NCI-H1436 (cell line): Measurements from ENCODE around the gene PCNX1.
"Not testable (repeated sequence)": the region's sequence is repeated elsewhere in the genome, so short reads cannot be mapped to it uniquely, and the experiment has no call there.

Experiments used
- DNase-seq: peaks from one replicate; lab custom pipeline; 2025; lab: John Stamatoyannopoulos, UW

The PCNX1 gene

DNA sequence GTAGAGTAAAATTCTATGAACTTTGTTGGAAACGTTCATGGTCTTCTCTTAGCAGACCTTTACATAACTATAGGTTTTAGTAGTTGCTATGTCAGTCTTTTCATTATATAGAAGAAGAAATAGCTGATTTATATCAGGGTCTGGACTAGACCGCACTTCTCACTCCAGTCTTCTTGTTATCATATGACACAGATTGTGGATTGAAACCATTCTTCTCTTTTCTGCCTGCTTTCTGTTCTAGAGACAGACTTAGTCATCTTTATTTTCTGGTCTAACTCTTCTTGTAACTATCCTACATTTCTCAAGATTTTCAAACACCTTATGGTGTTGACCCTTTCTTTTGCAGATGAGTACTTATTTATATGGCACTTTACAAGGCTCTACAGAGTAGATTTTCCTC lies 55.7 kb downstream of the PCNX1 start:
- DNase-seq = no peak

DNA sequence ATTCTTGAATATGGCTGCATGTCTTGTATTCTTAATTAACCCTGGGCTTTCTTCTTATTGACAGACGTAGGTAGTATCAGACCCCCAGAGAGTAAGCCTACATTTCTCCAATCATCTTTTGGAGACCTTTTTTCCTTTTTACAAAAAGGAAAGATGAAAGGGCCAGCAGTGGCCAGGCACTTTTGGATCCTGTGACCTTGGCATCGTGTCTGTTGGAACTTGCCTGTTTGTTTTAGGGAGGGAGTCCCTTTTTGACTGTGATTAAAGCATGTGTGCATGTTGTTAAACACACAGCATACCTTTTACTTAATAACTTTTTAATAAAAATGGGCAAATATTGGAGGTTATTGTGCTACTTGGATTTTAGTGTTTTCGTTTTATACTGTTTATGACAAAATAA lies 57.2 kb downstream of the PCNX1 start:
- no peak for DNase-seq

DNA sequence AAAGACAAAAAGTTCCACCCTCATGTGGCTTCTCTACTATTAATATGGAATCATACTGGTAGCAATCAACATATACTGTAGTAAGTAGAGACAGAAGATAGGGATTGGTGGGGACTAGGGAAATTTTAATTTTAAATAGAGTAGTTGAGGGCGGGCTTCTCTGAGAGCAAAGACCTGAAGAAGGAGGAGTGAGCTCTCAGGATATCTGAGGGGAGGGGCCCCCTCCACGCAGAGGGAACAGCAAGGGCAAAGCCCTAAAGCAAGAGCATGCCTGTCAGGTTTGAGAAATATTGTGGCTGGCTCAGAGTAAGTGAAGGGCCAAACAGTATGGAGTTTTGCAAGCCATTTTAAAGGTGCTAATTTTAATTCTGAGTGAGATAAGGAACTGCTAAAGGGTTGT lies 64.3 kb downstream of the PCNX1 start:
- DNase-seq = no peak

DNA sequence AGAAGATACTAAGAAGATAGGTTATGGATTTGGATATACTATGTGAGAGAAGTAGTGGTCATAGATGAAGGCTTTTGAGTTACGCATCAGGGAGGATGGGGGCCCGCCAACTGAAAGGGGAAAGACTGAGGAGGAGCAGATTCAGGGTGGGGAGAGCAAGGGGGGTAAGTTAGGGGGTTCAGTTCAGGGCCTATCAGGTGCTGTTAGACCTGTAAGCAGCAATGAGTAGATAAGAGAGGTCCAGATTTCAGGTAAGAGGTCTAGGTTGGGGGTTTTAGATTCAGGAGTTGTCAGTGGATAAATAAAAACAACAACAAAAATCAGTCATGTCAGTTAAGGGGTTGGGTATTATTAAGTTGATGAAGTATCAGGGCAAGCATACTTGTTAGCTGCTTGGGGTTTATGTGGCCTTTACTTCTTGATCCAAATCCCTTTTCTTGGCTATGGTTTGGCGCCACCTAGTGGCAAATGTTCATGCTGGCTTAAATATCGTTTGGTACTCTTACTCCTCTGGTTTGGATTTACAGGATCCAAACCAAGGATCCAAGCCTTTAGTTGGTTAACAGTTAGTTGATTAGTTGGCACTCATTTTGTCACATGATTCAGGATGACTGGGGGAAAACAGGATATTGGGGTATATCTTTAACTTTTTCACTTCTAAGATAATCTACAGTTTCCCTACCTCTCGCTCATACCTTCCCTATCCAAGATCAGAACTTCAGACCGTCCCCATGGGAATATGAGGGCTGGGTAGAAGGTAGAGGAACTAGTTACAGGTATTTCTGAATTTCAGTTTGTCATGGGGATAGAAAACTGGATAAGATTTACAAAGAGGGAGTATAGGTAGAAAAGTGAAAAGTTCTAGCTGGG lies 65.1 kb downstream of the PCNX1 start:
- DNase-seq = peak; percentile 70

DNA sequence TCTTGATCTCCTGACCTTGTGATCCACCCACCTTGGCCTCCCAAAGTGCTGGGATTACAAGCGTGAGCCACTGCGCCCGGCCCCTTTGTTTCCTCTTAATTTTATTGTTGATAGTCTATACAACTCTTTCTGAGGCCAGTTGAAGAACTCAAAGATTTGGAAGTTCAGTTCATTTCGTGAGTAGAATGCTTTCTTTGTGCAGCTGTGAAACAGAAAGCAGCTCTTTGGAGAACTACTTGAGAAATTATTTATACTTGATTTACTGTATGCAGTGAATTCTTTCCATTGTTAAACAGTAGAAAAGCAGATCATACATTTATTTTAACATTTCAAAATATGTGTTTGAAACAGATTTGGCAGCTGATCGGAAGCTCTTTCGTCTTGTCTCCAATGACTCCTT lies 69.3 kb downstream of the PCNX1 start:
- no peak for DNase-seq

DNA sequence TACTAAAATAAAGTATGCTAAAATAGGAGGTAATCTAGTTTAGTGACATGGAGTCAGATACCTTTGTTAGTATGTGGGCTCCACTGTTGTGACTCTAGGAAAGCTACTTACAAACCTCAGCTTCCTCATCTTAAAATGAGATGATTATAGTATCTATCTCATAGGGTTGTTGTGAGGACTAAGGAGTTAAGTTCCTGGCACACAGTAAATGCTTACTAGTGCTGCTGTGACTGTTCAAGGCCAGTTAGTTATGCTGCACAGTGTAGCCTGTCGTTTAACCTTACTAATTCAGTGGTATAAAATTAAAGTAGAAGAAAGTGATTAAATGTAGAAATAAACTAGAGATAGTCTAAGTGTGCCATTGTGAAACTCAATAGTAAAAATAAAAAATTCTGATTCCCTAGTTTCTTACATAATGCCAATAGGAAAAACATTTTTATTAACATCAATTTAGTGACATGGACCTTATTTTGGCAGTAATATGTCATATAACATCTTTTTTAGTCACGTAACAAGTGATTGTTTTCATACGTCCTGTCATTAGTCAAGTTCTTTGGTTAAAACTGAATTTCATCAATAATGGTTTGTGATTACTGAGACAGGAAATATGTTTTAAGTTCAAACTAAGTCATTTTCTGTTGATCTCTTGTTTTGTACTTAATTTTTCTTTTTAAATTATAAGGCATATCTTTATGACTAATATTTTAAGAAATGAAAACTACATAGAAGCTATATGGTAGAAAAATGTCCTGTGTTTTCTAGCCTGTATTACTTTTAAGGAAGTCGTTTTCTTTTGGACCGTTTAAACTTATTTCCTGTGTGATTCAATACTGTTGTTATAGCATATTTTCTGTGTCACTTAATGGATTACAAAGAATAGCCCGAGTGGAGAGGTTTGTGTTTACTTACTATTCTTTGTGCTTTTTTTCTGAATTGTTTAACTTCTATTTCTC lies 74.0 kb downstream of the PCNX1 start:
- no peak for DNase-seq

DNA sequence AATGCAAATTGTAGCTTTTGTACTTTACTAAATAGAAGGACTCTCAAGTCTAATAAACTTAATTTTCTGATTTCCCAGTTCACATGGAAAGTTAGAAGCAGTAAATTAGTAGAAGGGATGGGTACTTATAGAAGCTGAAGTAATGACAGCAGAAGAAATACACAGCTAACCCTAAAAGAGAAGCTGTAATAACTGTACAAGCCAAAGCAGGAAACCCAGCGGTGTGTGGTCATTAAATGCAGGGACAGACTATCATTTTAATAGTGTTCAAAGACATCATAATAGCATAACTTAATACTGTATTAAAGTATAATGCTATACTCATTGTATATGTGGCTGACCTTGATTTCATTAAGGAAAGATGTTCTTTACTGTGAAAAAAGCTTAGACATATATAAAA lies 74.9 kb downstream of the PCNX1 start:
- DNase-seq = no peak

DNA sequence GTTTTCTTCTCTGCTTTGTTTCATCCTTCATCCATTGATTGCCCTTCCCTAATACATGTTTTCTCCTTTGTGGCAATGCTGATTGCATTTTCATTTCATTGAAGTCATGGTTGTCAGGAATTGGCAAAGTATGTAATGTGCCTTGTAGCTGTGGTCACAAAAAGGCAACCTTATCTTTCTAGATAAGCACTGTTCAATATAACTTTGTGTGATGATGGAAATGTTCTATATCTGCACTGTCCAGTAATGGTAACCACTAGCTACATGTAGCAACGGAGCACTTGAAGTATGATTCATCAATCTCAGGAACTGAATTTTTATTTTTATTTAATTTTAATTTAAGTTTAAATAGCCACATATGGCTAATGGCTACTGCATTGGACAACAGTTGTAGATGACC lies 79.8 kb downstream of the PCNX1 start:
- no peak for DNase-seq

DNA sequence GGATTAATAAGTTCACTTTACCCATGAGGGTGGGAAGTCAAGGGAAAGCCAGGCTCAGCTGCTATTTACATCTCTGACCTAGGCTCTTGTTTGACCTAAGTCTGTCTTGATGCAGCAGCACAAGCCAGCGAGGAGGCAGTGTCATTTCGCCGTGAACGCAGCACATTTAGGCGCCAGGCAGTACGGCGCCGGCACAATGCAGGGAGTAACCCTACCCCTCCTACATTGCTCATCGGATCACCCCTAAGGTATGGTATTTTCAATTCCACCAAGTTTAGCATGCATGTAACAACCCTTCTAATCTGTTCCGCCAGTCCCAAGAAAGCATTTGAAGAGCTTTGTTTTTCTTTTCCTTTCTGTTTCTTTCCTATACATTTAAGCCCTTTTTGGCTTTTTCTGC lies 81.2 kb downstream of the PCNX1 start:
- no peak for DNase-seq

DNA sequence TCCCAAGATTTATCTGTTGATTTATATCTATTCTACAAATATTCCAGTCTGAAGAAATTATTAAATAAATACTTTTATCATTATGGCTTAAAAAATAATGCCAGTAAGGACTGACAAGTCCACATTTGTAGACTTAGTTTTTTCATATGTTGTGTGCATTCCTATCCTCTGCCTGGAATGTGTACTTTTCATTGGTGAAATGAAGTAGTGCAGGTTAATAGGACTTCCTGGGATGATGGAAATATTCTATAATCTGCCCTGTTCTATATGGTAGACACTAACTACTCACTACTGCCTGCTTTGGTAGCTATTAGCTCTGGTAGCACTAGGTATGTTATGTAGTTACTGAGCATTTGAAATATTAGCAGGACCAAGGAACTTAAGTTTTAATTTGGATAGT lies 86.7 kb downstream of the PCNX1 start:
- DNase-seq = no peak

DNA sequence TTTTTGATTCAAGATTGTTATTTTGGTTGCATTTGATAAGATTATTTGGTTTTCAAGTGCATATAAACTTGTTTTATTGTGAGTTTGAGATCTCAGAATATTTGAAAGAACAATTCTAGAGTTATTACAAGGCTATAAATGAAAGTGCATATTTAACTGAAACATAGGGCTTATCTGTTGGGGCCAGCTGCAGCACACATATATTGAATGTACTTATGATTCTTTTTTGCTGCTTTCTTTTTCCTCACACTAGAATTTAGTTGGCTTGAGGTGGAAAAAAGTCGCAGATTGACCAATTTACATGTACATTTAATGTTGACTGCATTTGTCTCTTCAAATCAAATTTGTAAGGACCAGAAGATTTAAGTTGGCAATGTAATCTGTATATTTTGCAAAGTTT lies 88.0 kb downstream of the PCNX1 start:
- DNase-seq = no peak

DNA sequence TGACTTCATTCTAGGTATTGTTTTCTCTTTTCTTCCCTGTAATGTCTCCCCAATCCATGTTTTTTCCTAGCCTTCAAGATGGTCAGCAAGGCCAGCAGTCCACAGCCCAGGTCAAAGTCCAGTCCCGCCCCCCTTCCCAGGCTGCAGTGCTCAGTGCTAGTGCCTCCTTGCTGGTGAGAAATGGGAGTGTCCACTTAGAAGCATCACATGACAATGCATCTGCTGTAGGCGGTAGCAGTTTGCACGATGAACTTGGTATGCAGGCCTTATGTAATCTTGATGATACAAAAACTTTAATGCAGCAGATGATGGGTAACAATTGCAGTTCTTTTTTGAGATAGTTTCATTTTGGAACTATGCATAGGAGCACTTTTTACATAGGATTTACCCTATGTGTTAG lies 88.4 kb downstream of the PCNX1 start:
- no peak for DNase-seq

DNA sequence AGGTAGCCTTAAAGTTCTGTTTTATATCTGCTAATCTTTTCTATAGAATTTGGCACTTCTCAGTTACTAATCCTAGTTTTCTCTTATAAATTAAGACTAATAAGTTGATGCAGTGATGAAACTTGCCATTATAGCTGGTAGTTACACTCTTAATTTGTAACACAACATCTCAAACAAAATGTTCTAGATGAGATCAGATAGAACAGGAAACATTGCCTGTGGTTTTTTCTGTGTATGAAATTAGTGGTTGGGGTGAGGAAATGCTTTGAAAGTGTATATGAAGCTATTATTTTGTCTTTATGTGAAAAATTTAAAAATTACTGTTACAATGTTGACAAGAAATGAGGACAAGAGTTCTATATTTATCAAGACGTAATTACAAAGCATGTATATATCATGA lies 91.9 kb downstream of the PCNX1 start:
- DNase-seq = no peak

DNA sequence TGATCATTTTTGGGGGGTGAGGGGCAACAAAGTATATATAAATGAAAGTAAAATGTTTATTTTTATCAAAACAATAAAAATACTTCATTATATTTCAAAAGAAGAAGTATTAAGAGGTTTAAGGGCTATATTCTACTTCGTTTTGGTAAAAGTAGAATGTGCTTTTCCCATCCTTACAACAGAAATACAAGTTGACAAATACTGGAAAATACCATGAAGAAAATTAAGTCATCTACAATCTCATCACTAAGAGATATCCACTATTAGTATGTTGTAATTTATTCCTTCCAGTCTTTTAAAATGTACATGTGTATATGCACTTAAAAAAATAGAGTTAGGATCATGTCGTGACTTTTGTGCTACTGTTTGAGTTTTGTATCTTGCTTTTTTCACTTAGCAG lies 92.8 kb downstream of the PCNX1 start:
- DNase-seq = no peak

DNA sequence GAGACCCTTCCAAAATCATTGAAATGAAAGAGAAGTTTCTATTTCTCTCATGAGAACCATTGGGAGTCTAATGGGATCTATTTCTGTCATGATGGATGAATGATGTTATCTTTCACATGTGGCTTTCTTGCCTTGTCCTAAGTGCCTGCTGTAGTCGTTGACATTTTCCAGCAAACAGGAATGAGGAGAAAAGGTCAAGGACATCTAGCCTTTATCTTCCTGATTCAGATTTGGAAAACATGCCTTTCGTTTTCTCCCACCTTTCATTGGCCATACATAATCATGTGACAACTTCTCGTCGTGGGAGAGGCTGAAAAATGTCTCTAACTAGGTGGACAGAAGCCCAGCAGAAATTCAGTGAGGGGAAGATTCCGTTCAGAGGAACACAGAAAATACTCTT lies 94.5 kb downstream of the PCNX1 start:
- DNase-seq = no peak

DNA sequence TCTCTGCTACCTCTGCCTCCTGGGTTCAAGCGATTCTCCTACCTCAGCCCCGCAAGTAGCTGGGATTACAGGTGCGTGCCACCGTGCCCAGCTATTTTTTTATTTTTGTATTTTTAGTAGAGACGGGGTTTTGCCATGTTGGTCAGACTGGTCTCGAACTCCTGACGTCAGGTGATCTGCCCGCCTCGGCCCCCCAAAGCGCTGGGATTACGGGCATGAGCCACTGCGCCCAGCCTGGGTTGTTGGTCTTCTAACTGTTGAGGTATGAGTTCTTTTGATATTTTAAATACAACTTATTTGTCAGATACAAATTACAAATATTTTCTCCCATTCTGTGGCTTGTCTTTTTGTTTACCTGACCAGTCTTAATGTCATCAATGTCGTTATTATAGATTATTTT lies 95.9 kb downstream of the PCNX1 start:
- no peak for DNase-seq

DNA sequence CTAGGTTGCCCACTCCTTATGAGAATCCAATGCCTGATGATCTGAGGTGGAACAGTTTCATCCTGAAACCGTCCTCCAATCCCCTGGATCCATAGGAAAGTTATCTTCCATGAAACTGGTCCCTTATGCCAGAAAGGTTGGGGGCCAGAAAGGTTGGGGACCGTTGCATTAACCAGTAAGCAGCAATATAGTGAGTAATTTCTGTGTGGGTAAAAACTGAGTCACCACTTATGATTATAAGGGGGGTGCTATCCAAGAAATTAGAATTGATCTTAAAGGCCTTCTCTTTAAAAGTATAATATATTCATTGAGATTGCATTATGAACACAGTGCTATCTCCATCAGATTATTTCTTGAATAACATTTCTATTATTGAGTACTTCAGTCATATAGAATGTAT lies 97.2 kb downstream of the PCNX1 start:
- DNase-seq = no peak

DNA sequence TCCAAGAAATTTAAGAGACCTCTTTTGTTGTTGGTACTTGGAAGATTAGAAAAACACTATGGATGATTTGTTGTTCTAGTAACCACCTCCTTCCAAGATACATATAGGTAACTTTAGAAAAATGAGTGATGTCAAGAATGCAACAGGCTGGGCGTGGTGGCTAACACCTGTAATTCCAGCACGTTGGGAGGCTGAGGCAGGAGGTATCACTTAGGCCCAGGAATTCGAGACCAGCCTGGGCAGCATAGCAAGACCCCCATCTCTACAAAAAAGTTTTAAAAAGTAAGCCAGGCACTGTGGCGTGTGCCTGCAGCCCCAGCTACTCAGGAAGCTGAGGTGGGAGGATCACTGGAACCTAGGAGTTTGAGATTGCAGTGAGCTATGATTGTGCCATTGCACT lies 97.8 kb downstream of the PCNX1 start:
- no peak for DNase-seq

DNA sequence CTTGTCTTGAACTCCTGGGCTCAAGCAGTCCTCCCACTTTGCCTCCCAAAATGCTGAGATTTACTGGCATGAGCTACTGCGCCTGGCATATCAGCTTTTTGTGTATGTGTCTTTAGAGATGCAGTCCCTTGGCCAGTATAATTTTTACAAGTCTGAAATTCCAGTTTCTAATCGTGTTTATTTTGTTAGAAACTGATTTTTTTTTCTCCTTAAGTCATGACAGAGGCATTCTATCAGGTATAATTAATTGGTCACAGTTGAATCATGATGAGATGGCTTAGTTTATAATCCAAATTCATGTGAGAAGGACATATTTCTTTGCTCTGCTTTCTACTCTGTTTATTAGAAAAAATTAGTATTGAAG lies 98.9 kb downstream of the PCNX1 start:
- no peak for DNase-seq

DNA sequence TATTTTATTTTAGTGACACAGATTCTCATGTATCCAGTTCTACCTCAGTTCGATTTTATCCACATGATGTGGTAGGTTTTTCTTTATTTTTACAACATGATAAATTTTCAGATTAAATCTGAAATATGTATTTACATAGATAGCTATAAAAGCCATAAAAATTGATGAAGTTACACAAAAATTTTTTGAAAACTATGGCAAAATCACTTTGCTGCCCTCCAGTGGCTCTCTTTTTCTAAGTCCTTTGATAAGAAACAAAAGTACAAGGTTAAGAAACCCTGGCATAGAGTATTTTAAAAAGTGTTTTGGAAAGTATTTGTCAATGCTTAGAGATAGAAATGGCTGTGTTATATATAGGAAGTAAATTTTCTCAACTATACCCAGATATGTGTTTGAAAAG lies 104.2 kb downstream of the PCNX1 start:
- no peak for DNase-seq

DNA sequence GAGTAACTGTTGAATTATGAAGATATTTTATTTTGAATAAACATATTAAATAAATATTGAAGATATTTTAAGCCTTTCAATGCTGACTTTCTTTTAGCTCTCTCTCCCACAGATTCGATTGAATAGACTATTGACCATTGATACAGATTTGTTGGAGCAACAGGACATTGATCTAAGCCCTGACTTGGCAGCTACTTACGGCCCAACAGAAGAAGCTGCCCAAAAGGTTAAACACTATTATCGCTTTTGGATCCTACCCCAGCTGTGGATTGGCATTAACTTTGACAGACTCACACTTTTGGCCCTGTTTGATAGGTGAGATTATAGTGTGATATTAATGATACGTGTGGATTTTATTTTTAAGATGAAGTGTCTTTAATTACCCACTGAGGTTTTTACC lies 105.6 kb downstream of the PCNX1 start:
- no peak for DNase-seq

DNA sequence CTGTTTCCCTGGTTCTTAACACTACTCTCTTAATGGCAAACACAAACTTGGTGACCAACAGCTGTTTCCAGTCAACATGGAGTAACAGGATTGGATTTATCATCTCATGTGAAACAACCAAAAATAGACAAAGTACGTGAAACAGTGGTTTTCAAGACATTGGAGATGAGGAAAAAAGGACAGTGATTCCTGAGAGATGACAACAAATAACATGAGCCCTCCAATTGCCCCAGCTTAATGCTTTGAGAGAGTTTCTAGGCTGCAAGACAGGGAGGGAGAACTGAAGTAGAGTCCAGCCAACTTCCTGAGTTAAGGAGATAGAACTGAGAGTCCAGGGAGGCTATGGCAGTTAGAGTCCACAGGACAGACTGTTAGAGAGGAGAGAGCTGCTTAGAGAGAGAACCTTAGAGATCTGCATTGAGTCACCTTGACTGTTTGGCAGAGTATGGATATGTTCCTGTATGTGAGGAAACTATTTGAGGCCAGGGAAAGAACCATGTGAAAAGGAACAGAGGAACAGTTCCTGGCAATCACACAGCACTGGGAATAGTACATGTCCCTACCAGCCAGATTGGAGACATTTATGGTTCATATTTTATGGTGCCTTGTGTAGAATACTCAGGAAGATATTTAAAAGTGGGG lies 106.4 kb downstream of the PCNX1 start:
- DNase-seq = no peak

DNA sequence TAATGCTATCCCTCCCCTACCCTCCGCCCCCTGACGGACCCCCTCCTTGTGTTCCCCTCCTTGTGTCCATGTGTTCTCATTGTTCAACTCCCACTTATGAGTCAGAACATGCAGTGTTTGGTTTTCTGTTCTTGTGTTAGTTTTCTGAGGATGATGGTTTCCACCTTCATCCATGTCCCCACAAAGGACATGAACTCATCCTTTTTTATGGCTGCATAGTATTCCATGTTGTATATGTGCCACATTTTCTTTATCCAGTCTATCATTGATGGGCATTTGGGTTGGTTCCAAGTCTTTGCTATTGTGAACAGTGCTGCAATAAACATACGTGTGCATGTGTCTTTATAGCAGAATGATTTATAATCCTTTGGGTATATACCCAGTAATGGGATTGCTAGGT lies 112.7 kb downstream of the PCNX1 start:
- not testable (repeated sequence) for DNase-seq
